GM21529 (cell line): ENCODE results near the gene SPATS2.
"Not testable (repeated sequence)": the region's sequence is repeated elsewhere in the genome, so short reads cannot be mapped to it uniquely, and the experiment has no call there.

Experiments
- ATAC-seq: cut with Tn5 transposase; IDR thresholded peaks from one replicate; pipeline ENCODE4 v1.9.1; 2021; ENCODE audit not compliant: unreplicated experiment

The SPATS2 gene

DNA sequence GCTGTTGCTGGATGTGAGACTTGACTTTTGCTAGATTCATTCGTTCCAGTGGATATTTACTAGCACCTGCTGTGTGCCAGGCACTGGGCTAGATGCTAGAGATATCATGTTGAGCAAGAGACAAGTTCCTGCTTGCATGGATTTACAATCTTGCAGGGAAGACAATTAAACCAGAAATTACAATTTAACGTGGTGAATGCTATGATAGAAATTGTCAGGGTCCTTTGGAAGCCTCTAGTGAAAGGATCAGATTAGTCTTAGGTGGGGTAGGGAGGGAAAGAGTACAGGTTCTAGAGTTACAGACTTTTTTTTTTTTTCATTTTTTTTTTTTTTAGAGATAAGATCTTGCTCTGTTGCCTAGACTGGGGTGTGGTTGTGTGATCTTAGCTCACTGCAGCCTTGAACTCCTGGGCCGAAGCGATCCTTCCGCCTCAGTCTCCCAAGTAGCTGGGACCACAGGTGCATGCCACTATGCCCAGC, 36.7 kb downstream of the SPATS2 start:
- ATAC-seq: no peak

DNA sequence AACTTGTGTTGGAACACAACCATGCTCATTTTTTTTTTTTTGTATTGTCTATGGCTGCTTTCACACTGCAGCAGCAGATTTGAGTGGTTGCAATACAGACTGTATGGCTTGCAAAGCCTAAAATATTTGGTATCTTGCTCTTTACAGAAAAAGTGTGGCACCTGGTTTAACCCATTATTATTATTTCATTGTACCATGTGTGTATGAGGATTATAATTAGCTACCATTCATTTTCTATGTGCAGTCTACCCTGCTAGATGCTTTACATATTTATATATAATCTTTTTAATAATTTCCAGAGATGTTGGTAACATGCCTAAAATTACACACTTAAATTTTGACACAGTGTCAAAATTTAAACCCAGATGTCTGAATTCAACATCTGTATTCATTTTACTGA, 37.7 kb downstream of the SPATS2 start:
- no peak for ATAC-seq

DNA sequence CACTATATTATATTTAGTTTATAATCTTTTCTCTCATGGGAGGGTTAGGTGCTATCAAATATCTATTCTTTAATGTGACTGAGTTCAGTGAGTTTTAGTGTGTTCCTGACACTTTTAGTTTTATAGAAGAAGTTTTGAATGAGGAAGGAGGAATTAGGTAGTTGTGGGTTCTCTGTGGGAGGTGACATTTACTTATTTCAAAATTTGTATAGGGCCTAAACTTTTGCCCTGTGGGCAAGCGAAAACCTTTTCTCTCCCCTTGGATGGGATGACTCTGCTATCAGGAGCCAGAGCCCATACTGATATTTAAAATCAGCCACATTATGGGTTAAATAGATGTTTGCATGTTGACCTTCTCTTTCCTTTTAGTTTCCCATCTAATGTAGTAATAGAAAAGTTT, 43.6 kb downstream of the SPATS2 start:
- ATAC-seq: no peak

DNA sequence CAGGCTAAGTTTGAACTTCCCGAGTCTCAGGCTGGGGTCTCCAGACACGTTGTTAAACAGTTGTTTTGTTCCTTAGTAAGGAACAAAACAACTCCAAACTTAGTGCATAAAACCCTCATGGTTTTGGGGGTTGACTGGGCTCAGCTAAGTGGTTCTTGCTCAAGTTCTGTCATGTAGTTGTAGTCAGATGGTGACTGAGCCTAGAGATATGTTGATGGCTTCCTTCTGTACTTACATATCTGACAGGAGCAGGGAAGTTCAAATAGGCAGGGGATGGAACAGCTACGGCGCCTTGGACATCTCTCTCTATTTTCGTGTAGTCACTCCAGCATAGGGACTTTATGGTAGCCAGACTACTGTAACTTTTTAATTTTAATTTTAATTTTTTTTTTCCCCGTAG, 45.7 kb downstream of the SPATS2 start:
- no peak for ATAC-seq

DNA sequence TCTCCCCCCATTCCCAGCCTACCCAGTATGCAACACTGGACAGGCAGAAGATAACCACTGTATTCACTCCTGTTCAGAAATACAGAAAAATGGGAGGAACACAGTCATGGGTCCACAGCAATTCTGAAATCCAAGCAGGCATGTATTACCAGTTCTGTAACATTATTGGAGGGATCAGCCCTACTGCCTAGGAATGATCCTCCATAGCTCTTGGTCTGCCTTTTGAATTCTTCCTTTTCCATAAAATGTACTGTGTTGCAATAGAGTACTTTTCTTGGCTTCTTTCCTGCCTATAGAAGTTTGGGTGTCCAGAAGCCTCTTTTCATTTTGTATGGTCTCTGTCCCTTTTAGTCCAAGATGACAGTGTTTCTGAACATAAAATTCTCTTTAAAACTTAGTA, 46.5 kb downstream of the SPATS2 start:
- ATAC-seq: no peak

DNA sequence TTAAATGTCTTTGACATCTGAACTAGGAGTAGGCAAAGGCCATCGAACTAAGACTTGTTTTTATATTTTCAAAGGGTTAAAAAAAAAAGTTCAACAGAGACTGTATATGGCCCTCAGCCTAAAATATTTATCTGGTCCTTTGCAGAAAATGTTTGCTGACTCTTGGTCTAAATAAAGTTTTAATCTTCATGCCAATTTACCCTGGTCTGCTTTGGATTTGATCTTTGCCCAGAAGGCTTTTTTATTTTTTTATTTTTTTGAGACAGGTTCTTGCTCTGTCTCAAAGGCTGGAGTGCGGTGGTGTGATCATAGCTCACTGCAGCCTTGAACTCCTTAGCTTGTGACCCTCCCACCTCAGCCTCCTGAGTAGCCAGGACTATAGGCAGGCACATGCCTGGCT, 47.1 kb downstream of the SPATS2 start:
- ATAC-seq: no peak

DNA sequence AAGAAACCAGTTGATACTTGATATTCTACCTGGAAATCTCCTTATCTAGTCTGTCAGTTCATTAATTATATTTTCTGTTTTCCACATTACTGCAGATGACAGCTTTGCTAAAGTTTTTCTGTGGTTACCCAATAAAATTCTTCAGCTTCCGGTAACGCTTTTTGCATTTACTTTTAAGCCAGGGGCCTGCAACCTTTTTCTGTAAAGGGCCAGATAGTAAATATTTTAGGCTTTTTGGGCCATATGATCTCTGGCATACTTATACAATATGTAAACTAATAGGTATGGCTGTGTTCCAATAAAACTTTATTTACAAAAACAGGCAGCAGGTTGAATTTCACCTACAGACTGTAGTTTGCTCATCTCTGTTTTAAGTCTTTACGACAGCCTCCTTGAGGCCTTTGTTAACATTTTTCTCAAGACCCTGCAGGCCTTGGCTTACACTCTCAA, 48.3 kb downstream of the SPATS2 start:
- ATAC-seq: no peak

DNA sequence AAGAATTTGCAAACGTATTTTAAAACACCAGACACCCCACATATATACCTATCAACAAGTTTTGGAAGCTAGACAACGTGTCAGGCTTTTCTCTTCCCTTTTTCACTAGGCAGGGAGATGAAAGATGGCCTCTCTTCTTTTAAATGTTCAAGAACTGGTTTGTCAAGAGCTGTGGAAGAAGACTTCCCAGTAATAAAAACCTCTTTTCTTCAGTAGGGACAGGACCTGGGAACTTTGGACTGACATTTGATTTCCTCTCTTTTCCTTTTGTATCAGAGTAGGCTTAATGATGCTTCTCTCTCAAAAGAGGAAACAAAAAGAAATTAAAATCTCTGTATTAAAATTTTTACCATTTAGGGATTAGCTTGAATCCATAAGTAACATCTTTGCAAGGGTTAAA, 49.6 kb downstream of the SPATS2 start:
- ATAC-seq: no peak

DNA sequence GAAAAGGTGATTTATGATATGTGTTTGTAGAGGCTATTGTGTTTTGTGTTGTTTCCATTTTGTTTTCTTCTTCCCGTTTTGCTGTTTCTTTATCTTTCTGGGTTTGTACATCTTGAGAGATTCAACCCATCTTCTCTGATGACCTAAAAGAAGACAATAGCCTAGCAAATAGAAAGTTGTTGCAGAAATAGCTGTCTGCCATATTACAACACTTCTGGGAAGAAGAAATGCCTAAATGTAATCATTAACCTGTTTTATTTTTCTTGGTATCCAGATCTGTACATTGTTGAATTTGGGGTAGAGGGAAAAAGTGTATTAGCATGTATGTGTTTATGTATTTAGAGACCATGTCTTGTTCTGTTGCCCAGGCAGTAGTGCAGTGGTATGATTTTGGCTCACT, 50.3 kb downstream of the SPATS2 start:
- no peak for ATAC-seq

DNA sequence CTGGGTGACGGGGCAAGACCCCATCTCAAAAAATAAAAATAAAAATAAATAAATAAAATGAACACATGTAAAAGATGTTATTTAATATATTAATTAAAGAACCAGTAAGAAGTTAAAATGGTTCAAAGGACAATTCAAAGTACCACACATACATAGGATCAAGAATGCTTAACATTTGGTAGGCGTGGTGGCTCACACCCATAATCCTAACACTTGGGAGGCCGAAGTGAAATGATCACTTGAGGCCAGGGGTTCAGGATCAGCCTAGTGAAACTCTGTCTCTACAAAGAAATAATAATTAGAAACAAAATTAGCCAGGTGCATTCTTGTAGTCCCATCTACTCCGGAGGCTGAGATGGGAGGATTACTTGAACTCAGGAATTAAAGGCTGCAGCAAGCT, 53.3 kb downstream of the SPATS2 start:
- no peak for ATAC-seq

DNA sequence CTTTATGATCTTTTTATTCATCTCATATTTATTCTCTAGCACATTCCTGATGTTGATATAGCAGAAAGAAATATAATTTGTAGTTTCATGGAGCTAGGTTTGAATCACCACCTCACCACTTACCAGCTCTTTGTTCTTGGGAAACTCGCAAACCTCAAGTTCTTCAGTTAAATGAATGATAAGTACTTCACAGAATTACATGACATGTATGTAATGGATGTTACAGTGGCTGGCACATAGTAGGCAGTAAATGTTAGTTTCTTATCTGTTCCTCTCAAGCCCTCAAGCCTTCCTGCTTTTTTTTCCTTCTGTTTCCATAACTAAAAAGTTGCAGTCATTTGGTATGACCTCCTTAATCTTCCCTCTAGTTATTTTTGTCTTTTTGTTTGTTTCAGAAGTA, 54.9 kb downstream of the SPATS2 start:
- no peak for ATAC-seq

DNA sequence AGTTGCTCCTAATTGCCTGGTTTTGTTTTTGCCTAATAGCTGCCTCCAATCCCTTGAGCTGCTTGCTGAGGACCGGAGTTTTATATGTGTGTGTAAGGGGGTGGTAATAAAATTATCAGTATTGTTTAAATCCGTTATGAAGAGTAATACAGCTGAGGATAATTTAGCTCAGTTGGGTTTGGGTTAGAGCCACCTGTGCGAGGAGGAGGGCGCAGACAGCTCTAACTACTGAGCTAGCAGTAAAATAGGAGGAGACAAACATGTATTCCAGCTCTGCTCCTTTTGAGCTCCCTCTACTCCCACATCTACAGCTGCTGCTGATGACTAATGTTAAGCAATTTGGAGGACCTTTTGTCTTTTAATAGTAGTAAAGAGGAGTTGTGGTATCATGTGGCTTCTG, 61.5 kb downstream of the SPATS2 start:
- ATAC-seq: peak; percentile 50

DNA sequence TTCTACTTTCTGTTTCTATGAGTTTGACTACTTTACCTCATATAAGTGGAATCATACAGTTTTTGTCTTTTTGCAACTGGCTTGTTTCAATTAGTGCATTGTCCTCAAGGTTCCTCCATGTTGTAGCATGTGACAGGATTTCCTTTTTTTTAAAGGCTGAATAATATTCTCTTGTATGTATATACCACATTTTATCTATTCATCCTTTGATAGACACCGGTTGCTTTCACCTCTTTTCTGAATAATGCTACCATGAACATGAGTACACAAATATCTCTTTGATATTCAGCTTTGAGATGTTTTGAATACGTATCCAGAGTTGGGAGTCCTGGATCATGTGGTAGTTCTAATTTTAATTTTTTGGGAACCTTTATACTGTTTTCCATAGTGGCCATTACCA, 65.4 kb downstream of the SPATS2 start:
- ATAC-seq: no peak

DNA sequence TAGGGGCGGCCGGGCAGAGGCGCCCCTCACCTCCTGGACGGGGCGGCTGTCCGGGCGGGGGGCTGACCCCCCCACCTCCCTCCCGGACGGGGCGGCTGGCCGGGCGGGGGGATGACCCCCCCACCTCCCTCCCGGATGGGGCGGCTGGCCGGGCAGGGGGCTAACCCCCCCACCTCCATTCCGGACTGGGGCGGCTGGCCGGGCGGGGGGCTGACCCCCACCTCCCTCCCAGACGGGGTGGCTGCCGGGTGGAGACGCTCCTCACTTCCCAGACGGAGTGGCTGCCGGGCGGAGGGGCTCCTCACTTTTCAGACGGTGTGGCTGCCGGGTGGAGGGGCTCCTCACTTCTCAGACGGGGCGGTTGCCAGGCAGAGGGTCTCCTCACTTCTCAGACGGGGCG, 69.5 kb downstream of the SPATS2 start:
- ATAC-seq: not testable (repeated sequence)

DNA sequence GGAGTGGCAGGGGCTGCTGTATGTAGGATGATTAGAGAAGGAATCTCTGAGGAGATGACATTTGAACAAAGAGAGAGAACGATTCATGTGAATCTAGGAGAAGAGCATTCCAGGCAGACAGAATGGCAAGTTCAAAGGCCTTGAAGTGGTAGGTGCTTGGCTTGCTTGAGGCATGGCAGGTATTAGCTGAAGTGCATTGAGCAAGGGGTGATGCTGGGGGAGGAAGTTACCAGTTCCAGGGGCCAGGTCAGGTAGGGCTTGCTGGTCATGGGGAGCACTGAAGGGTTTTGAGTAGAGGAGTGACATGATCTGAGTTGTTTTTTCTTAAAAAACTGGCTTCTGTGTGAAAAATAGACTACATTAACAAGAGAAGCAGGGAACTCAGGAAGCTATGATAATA, 71.8 kb downstream of the SPATS2 start:
- no peak for ATAC-seq

DNA sequence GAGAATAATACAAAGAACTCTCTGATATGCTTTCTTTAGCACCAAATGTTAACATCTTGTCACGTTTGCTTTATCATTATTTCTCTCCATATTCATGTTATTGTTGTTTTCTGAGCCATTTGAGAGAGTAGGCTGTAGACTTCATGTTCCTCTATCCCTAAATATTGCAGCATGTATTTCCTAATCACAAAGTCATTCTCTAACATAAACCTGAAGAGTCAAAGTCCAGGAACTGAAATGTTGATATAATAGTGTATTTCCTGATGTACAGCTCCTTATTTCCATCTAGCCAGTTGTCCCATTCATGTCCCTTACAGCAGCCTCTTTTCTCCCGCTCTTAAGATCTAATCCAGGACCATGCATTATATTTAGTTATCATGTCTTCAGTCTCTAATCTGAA, 72.8 kb downstream of the SPATS2 start:
- ATAC-seq: no peak

DNA sequence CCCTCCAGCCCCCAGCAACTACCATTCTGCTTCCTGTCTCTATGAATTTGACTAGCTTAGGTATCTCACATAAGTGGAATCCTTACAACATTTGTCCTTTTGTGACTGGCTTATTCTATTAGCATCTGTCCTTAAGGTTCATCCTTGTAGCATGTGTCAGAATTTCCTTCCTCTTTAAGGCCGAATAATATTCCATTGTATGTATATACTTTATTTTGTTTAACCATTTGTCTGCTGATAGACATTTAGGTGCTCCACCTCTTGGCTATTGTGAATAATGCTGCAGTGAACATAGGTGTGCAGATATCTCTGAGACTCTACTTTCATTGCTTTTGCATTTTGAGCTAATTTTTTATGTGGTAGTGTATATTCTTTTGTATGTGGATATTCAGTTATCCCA, 75.7 kb downstream of the SPATS2 start:
- ATAC-seq: no peak

DNA sequence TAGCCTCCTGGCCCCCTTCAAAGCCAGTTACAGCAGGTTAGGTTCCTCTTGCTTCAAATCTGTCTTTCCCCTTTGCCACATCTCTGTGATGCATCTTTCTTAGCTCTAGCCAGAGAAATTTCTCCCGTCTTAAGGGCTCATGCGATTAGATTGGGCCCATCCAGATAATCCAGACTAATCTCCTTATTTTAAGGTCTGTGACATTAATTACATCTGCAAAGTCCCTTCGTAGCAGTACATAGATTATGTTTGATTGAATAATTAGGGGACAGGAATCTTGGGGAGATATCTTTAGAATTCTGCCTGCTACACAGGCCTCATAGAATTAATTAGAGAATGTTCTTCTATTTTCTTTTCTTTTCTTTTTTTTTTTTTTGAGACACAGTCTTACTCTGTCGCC, 79.3 kb downstream of the SPATS2 start:
- no peak for ATAC-seq

DNA sequence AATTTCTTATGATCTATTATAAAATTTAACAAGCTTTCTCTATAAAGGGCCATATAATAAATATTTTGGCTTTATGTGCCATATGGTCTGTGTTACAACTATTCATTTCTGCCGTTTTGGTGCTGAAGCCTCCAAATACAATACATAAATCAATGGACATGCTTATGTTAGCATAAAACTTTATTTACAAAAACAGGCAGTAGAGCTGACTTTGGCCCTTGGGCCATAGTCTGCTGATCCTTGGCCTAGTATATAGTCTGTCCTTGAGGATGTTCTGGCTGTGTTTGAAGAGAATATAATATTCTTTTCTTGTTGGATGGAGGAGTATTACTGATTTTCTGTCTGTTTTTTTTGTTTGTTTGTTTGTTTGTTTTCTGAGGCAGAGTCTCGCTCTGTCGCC, 81.6 kb downstream of the SPATS2 start:
- ATAC-seq: no peak

DNA sequence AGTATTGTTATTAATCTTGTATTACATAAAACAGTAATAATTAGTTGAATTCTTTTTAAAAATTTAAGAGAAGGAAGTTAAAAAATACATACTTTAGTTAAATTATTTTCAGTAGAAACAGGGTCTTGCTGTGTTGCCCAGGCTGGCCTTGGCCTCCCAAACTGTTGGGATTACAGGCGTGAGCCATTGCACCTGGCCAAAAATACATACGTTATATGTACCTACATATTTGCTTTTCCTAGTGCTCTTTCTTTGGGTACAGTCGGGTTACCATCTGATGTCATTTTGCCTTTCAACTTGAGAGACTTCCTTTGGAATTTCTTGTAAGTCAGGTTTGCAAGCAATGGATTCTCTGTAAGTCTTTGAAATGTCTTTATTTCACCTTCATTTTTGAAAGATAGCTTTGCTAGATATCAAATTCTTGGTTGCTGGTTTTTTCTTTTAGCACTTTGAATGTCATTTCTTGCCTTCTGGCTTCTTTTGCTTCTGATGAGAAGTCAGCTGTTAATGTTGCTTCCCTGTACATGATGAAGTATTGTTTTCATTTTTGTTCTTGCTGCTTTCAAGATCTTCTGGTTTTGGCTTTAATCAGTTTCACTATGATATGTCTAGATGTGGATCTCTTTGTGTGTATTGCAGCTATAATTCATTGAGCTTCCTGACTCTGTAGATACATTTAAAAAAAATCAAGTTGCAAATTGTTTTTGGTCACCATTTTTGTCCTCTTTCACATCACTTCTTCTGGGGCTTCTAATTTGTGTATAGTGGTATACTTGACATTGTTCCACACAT, 84.4 kb downstream of the SPATS2 start:
- ATAC-seq: peak; percentile 76

DNA sequence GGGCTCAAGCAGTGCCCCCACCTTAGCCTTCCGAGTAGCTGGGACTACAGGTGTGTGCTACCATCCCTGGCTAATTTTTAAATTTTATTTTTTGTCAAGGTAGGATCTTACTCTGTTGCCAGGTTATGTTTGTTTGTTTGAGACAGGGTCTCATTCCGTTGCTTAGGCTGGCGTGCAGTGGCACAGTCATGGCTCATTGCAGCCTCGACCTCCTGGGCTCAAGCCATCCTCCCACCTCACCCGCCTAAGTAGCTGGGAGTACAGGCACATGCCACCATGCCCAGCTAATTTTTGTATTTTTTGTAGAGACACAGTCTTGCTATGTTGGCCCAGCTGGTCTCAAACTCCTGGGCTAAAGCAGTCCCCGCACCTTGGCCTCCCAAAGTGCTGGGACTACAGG, 88.2 kb downstream of the SPATS2 start:
- no peak for ATAC-seq

DNA sequence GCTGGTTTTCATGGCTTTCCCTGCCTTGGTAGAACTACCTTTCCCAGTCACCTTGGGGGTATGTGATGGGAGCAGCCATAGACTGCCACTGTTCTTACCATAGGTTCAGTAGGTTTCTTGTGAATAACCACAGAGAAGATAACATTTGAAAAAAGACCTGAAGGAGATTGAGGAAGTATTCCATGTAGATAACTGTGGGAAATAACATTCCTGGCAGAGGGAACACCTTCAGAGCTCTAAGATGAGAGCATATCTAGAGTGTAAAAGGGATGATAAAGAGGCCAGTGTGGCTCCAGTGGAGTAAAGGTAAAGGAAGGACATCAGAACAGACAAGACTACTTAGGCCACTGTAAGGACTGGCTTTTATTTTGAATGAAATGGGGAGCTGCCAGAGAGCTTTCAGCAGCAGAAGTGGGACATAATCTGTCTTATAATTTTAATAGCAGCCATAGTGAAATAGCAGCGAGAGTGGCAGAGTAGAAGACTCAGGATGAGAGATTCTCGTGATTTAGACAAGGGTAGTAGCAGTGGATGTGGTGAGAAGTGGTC, 88.9 kb downstream of the SPATS2 start:
- ATAC-seq: no peak

DNA sequence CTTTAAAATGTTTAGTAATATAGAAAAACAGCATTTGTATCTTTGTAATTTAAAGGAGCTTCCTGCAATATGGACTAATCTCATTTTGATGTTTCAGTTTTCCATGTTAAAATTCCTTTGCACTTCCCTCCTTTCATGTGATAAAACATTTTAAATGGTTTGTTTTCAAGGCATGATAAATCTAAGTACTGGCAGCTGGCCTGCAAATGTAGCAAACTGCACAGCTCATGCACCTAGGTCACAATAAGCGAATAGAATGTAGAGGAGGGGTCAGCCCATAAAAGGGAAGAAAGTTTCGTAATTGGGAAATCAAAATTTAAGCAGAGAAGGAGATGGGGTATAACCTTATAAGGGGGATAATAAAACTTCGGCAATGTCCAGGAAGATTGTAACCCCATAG, 91.6 kb downstream of the SPATS2 start:
- ATAC-seq: no peak
